NB4 (cell line): Measurements from ENCODE around the gene RSPO1.

ENCODE experiments used
- POLR2A ChIP-seq: IDR thresholded peaks from 2 replicates; pipeline ENCODE4 v1.6.1; 2011; ENCODE audit warnings: mild to moderate bottlenecking; ENCODE audit not compliant: insufficient read length; ENCODE audit errors: extremely low read depth
- TF ChIP-seq, protein P1 (sequence below): IDR thresholded peaks from one replicate; pipeline ENCODE4 v1.5.1; 2012; ENCODE audit warnings: low read depth, low read length

DNA sequence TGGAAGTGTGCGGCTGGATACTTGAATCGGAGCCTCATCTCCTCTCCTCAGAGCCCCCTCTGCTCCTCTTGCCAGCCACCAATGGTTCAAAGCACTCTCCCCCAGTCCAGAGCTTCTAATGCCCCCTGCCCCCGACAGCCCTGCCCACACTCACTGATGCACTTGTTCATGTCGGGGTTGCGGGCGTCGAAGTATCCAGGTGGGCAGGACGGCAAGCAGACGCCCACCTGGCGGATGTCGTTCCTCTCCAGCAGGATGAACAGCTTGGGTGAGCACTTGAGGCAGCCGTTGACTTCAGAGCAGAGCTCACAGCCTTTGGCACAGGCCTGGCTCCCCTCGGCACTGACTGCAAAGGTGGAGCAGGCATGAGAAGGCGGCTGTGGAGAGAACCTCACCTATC lies 18.4 kb downstream of the RSPO1 start:
- TF ChIP-seq POLR2A = no peak
- TF ChIP-seq, protein P1, sequence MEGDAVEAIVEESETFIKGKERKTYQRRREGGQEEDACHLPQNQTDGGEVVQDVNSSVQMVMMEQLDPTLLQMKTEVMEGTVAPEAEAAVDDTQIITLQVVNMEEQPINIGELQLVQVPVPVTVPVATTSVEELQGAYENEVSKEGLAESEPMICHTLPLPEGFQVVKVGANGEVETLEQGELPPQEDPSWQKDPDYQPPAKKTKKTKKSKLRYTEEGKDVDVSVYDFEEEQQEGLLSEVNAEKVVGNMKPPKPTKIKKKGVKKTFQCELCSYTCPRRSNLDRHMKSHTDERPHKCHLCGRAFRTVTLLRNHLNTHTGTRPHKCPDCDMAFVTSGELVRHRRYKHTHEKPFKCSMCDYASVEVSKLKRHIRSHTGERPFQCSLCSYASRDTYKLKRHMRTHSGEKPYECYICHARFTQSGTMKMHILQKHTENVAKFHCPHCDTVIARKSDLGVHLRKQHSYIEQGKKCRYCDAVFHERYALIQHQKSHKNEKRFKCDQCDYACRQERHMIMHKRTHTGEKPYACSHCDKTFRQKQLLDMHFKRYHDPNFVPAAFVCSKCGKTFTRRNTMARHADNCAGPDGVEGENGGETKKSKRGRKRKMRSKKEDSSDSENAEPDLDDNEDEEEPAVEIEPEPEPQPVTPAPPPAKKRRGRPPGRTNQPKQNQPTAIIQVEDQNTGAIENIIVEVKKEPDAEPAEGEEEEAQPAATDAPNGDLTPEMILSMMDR = no peak
